AG04450 (cell line): Measurements from ENCODE around the gene XRCC5. TPM values are rescaled to one million over a fixed set of nuclear protein-coding genes. Genes with fewer than 3 reads are reported as not detected.

Experiments used
- CTCF ChIA-PET: fragments of 300-600, 350-600 bp; formaldehyde crosslinking; extraction: SDS; loops from one replicate; lab custom pipeline; 2022; ENCODE audit warnings: antibody characterized with exemption, inconsistent platforms; lab: Charles Lee
- POLR2A ChIA-PET: fragments of 350-600 bp; formaldehyde crosslinking; extraction: SDS; loops from one replicate; lab custom pipeline; 2021; ENCODE audit warnings: antibody characterized with exemption, inconsistent platforms; lab: Yijun Ruan, JAX
- DNase-seq: peaks from one replicate; pipeline ENCODE4 v3.0.0-alpha.2; 2011; ENCODE audit warnings: low read depth, low spot score
- H3K27ac ChIP-seq: one replicate; pipeline ENCODE4 v1.5.1; 2012; ENCODE audit warnings: low read depth, low read length, control low read depth
- H3K27me3 ChIP-seq: one replicate; pipeline ENCODE4 v1.6.0; 2012; ENCODE audit warnings: low read length; ENCODE audit not compliant: control insufficient read depth, insufficient read depth
- H3K4me3 ChIP-seq: 2 replicates; pipeline ENCODE4 v1.5.1; 2011; ENCODE audit warnings: mild to moderate bottlenecking, low read depth, low read length, control low read depth
- H3K9me3 ChIP-seq: 2 replicates; pipeline ENCODE4 v1.5.1; 2012; ENCODE audit warnings: low read length; ENCODE audit not compliant: control insufficient read depth, insufficient read depth
- CTCF ChIP-seq: IDR thresholded peaks from 2 replicates; pipeline ENCODE4 v1.5.1; 2011; ENCODE audit warnings: low read depth, low read length, control low read depth, inconsistent platforms
- polyA plus RNA-seq: library from polyadenylated mRNA; depleted of rRNA; stranded (reverse); fragments of >200 nt; gene quantifications from 2 replicates; pipeline ENCODE4 v1.2.3, GENCODE V29; 2011

The XRCC5 gene
- polyA plus RNA-seq, 1 experiment, result 471 TPM

GRCh38 chr2:216092646-216093045 lies 16.5 kb upstream of the XRCC5 start:
- Histone ChIP-seq H3K4me3 (no peak overlapping the region), H3K27me3 (peaks cover 5% of the 10 kb centered on the region), H3K27ac (no peak overlapping the region), H3K9me3 (no peaks in the 10 kb centered on the region)
- no peak for DNase-seq
- POLR2A ChIA-PET, result no interaction called here
- CTCF ChIA-PET, result interaction anchor here (0.5 kb wide), 1 partner anchor 950 kb away, joined by 10 read pairs; no protein-coding TSS in a partner anchor
- TF ChIP-seq CTCF, result no peak

GRCh38 chr2:216094701-216095100 lies 14.4 kb upstream of the XRCC5 start:
- Histone ChIP-seq H3K27me3 (peaks cover 7% of the 10 kb centered on the region), H3K9me3 (no peaks in the 10 kb centered on the region), H3K4me3 (no peak overlapping the region), H3K27ac (no peak overlapping the region)
- TF ChIP-seq CTCF, result no peak
- ChIA-PET CTCF (interaction anchor here (1.0 kb wide), 1 partner anchor 16 kb away, joined by 3 read pairs; no protein-coding TSS in a partner anchor), POLR2A (no interaction called here)
- no peak for DNase-seq

- Histone ChIP-seq H3K4me3 (no peak overlapping the region), H3K27ac (no peak overlapping the region), H3K27me3 (peaks cover 4% of the 10 kb centered on the region), H3K9me3 (no peaks in the 10 kb centered on the region)
- ChIA-PET POLR2A (no interaction called here), CTCF (no interaction called here)
- no peak for TF ChIP-seq CTCF
- no peak for DNase-seq
These were observed 10.5 kb upstream of the XRCC5 start for GRCh38 chr2:216098421-216099334.

GRCh38 chr2:216101109-216101508 lies 8.0 kb upstream of the XRCC5 start:
- TF ChIP-seq CTCF, result no peak
- H3K27ac ChIP-seq, result no peak overlapping the region
- no peak overlapping the region for H3K4me3 ChIP-seq
- no peaks in the 10 kb centered on the region for H3K9me3 ChIP-seq
- no peak for DNase-seq
- ChIA-PET POLR2A (no interaction called here), CTCF (interaction anchor here (1.4 kb wide), 1 partner anchor 9 kb away, joined by 4 read pairs; no protein-coding TSS in a partner anchor)
- peaks cover 4% of the 10 kb centered on the region for H3K27me3 ChIP-seq

GRCh38 chr2:216103213-216103612 lies 5.9 kb upstream of the XRCC5 start:
- POLR2A ChIA-PET, result no interaction called here
- DNase-seq, result no peak
- Histone ChIP-seq H3K27ac (no peak overlapping the region), H3K9me3 (no peaks in the 10 kb centered on the region), H3K4me3 (no peak overlapping the region), H3K27me3 (peaks cover 2% of the 10 kb centered on the region)
- CTCF ChIA-PET, result interaction anchor here (2.3 kb wide), 1 partner anchor 11 kb away, joined by 8 read pairs; no protein-coding TSS in a partner anchor
- TF ChIP-seq CTCF, result no peak
